HL-60/S4 treated with phorbol 12-myristate 13-acetate at 8.2 ng/mL for 4 days and 3 days (cell line): ENCODE measurements around the gene LTBP3.

Source experiments
- in situ Hi-C: fragments of 300-500 bp; cut with MboI; formaldehyde crosslinking; loops from 2 replicates; pipeline ENCODE4 v1.15.0; 2022; ENCODE audit warnings: low sequenced_read_pairs

The LTBP3 gene

GRCh38 chr11:65586247-65586630 lies 28.1 kb upstream of the LTBP3 start:
- in situ Hi-C loops: no loop called here

- in situ Hi-C loops: no loop called here
These were observed 27.5 kb upstream of the LTBP3 start for GRCh38 chr11:65585396-65586246.

GRCh38 chr11:65584723-65585171 lies 26.6 kb upstream of the LTBP3 start:
- in situ Hi-C loops: no loop called here

GRCh38 chr11:65584106-65584505 lies 25.9 kb upstream of the LTBP3 start:
- in situ Hi-C loops: no loop called here

GRCh38 chr11:65583589-65583988 lies 25.4 kb upstream of the LTBP3 start:
- in situ Hi-C loops: no loop called here

- in situ Hi-C loops: no loop called here
These were observed 23.8 kb upstream of the LTBP3 start for GRCh38 chr11:65581928-65582327.

- in situ Hi-C loops: no loop called here
These were observed 22.6 kb upstream of the LTBP3 start for GRCh38 chr11:65580756-65581155.

GRCh38 chr11:65580031-65580692 lies 22.0 kb upstream of the LTBP3 start:
- in situ Hi-C loops: no loop called here

GRCh38 chr11:65579291-65579690 lies 21.1 kb upstream of the LTBP3 start:
- in situ Hi-C loops: no loop called here

GRCh38 chr11:65578667-65579066 lies 20.5 kb upstream of the LTBP3 start:
- in situ Hi-C loops: no loop called here

- in situ Hi-C loops: no loop called here
These were observed 20.0 kb upstream of the LTBP3 start for GRCh38 chr11:65578134-65578533.

- in situ Hi-C loops: no loop called here
These were observed 19.6 kb upstream of the LTBP3 start for GRCh38 chr11:65577756-65578109.

- in situ Hi-C loops: no loop called here
These were observed 19.0 kb upstream of the LTBP3 start for GRCh38 chr11:65576867-65577755.

GRCh38 chr11:65576232-65576866 lies 18.2 kb upstream of the LTBP3 start:
- in situ Hi-C loops: no loop called here

- in situ Hi-C loops: no loop called here
These were observed 17.5 kb upstream of the LTBP3 start, which contains the start of gene EHBP1L1 for GRCh38 chr11:65575568-65576231. TSS of gene EHBP1L1 (plus strand) at chr11:65576053. CDS start at chr11:65576303, 250 bp downstream.

- in situ Hi-C loops: no loop called here
These were observed 16.8 kb upstream of the LTBP3 start for GRCh38 chr11:65574811-65575567.

GRCh38 chr11:65574109-65574810 lies 16.1 kb upstream of the LTBP3 start:
- in situ Hi-C loops: no loop called here

GRCh38 chr11:65573391-65574079 lies 15.4 kb upstream of the LTBP3 start:
- in situ Hi-C loops: no loop called here
